SK-N-MC (cell line): Measurements from ENCODE around the gene KIAA0930.
A peak's percentile ranks its signal among the peaks of the same experiment; 100 is the strongest.

Experiments used
- DNase-seq: peaks from one replicate; pipeline ENCODE4 v3.0.0-alpha.2; 2011; ENCODE audit warnings: low read depth, low spot score
- H3K27ac ChIP-seq: fragments of 200-600 bp; sonication (generic); 2 replicates; pipeline ENCODE4 v1.5.1; 2016; ENCODE audit warnings: mixed run types
- H3K36me3 ChIP-seq: fragments of 200-600 bp; sonication (generic); 2 replicates; pipeline ENCODE4 v1.6.1; 2017; ENCODE audit warnings: antibody characterized with exemption, low read length, mixed read lengths; ENCODE audit not compliant: insufficient read depth
- H3K4me3 ChIP-seq: fragments of 200-600 bp; sonication (generic); 2 replicates; pipeline ENCODE4 v1.5.1; 2016
- H3K9ac ChIP-seq: fragments of 200-600 bp; sonication (generic); 2 replicates; pipeline ENCODE4 v1.8.0; 2017; ENCODE audit warnings: mixed run types, mixed read lengths; ENCODE audit not compliant: insufficient read length
- H3K9me3 ChIP-seq: fragments of 200-600 bp; sonication (generic); 2 replicates; pipeline ENCODE4 v1.6.1; 2017; ENCODE audit warnings: low read depth, mild to moderate bottlenecking, antibody characterized with exemption, low read length, moderate library complexity, mixed read lengths
- EZH2 ChIP-seq: fragments of 200-600 bp; sonication (generic); IDR thresholded peaks from one replicate; pipeline ENCODE4 v1.6.1; 2017; ENCODE audit warnings: antibody characterized with exemption
- FOXP2 ChIP-seq: optimal IDR thresholded peaks from 2 replicates; pipeline ENCODE3; 2011; ENCODE audit warnings: mild to moderate bottlenecking, moderate library complexity; ENCODE audit not compliant: insufficient read depth; ENCODE audit errors: extremely low read length, control extremely low read depth
- POLR2AphosphoS5 ChIP-seq: IDR thresholded peaks from 2 replicates; pipeline ENCODE4 v1.6.1; 2012; ENCODE audit warnings: mild to moderate bottlenecking, low read depth, low read length, borderline replicate concordance

KIAA0930 gene

DNA sequence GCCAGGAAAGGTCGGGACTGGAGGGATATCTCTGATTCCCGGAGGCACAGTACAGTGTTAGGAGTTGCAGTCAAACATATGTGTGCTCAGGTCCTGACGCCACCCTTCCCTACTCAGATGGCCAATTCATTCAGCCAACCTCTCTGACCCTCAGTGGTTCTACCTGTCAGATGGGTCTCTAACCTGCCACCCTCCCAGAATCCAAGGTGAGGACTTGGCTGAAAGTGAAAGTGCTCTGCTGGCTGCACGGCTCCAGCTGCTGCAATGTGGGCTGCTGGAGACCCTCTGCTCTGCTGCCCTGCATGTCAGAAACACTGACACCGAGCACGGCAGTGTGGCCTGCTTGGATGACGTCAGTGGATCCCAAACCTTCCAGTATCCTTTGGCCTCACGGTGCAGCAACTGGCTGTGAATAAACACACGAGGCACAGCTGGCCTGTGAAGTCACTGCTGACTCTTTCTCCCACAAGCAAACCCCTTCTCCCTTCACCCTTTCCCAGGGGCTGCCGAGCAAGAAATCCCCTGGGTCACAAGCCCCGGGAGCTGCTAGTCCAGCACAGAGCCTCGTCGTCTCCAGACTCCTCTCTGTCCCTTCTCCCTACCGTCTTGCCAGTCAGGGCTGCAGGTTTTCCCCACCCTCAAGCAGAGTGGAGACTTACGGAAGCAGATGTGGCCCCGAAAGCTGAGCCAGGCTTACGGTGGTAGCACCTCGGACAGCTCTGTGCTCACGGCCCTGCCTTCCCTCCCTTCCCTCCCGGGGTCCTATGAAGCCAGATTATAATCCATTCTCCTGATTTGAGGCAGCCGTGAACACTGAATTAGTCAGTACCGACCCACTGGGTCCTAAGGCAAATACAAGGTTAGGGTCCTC is 24.3 kb downstream of the KIAA0930 start:
- no peak overlapping the region for H3K27ac ChIP-seq
- TF ChIP-seq POLR2AphosphoS5 (no peak), EZH2 (no peak), FOXP2 (no peak)
- no peak for DNase-seq
- H3K9me3 ChIP-seq, result no peaks in the 10 kb centered on the region
- H3K36me3 ChIP-seq, result no peaks in the 10 kb centered on the region
- no peak overlapping the region for H3K9ac ChIP-seq
- H3K4me3 ChIP-seq, result no peak overlapping the region

DNA sequence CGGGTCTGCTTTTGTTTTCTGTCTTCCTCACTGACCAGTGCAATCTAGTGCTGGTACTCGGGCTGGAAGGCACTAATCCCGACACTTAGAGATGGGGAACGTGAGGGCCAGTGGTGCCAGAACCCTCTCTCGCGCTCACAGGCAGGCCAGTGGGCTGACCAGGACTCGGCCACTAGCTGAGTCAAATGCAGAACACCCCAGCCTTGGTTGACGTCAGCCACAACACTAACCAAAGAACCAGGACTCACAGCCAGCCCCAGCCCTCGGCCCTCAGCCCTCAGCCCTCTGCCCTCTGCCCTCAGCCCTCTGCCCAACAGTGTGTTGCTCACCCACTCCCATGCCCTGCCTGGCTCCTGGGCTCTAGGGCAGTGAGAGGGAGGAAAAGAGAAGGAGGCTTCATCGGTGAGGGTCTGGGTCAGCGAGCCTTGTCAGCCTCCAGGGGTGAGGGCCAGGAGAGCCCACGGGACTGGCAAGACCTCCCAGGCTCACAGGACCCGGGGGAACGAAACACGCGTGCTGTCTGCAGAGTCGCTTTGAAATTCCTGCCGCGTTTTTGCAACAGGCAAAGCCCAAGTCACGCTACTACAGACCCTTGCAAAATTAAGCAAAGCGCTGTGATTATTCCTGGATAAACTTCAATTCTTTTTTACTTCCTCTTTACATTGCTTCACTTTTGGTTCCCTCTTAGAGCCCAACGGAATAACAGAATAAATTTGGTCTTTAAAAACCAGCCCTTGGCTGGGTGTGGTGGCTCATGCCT is 27.5 kb downstream of the KIAA0930 start:
- peak overlapping the region; percentile 76 for H3K4me3 ChIP-seq
- H3K27ac ChIP-seq, result peak overlapping the region; percentile 83; the same call in 1 of the 2 replicates
- H3K9me3 ChIP-seq, result no peaks in the 10 kb centered on the region
- no peak for DNase-seq
- H3K9ac ChIP-seq, result no peak overlapping the region
- no peak for TF ChIP-seq POLR2AphosphoS5
- no peak for TF ChIP-seq FOXP2
- TF ChIP-seq EZH2, result no peak
- H3K36me3 ChIP-seq, result no peaks in the 10 kb centered on the region

DNA sequence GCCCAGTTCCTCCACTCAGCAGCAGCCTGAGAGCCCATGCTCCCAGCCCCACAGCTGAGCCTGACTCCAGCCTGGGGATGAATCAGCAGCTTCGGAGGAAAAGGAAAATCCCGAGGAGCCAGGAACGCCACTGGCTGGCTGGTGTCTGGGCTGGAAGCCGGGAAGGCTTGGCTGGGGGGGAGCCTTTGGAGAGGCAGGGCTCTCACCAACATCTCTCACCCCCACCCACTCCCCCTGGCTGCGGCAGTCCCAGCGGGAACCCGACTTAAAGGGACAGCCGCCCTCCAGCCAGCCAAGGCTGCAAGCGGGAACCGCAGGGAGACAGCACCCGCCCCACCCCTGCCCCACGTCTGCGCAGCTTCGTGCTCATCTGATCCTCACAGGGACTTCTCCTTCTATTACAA is 28.4 kb downstream of the KIAA0930 start:
- no peaks in the 10 kb centered on the region for H3K9me3 ChIP-seq
- no peak for TF ChIP-seq FOXP2
- TF ChIP-seq EZH2, result no peak
- TF ChIP-seq POLR2AphosphoS5, result no peak
- H3K36me3 ChIP-seq, result no peaks in the 10 kb centered on the region
- H3K9ac ChIP-seq, result peak overlapping the region; percentile 55
- H3K4me3 ChIP-seq, result peak overlapping the region; percentile 76
- peak overlapping the region; percentile 83 for H3K27ac ChIP-seq
- no peak for DNase-seq

DNA sequence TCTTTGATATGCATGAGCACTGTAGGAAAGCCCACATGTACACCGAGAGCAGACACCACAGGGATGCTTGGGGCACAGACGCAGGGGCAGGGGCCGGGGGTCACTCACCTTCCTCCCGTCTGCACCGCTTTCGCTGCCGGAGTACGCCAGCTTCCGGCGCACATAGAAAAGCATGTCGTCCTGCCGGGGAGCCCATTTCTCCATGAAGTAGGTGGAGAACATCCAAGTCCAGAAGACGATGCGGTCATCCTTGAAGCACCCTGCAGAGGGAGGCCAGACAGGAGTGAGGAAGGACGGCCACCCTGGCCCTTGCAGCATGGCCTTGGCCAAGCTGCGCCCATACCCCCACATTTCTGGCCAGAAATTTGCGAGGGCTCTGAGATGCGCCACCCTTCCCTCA is 28.8 kb downstream of the KIAA0930 start:
- peak overlapping the region; percentile 55 for H3K9ac ChIP-seq
- H3K4me3 ChIP-seq, result peak overlapping the region; percentile 76
- no peak for DNase-seq
- H3K36me3 ChIP-seq, result no peaks in the 10 kb centered on the region
- no peaks in the 10 kb centered on the region for H3K9me3 ChIP-seq
- no peak for TF ChIP-seq FOXP2
- no peak for TF ChIP-seq POLR2AphosphoS5
- TF ChIP-seq EZH2, result no peak
- peak overlapping the region; percentile 90 for H3K27ac ChIP-seq

DNA sequence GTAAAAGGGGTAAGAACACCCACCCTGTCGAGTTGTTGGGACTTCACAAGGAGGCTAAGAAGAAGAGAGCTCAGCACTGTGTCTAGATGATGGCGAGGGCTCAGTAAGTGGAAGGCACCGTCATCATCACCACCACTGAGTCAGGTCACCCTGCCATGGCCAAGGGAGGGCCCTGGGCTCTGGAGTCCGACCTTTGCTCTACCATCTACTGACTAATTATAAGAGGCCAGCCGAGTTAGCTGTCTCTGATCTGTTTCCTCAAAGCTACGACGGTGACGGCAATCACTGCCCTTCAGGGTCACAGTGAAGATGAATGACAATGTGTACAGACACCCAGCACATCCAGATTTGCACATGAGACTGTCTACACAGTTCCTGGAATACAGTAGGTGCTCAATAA is 29.3 kb downstream of the KIAA0930 start:
- Histone ChIP-seq H3K27ac (peak overlapping the region; percentile 90), H3K4me3 (peak overlapping the region; percentile 76)

DNA sequence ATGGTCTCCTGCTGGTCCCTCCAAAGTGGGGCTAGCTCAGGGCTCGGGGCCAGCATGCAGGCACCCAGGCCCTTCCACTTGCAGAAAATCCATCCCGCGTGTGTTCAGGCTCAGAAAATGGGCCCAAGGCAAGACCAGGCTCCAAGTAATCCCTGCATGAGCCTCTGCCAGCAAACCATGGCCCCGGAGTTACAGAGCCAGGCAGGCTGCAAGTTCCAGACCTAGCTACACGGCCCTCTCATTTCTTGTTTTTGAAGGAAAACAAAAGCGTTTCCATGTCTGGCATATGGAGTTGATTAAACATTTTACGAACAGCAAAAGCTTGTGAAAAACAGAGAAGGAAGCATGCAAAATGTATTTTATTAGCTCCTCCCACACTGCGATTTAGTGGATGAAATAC is 29.7 kb downstream of the KIAA0930 start:
- no peaks in the 10 kb centered on the region for H3K36me3 ChIP-seq
- no peak overlapping the region for H3K9ac ChIP-seq
- peak overlapping the region; percentile 76 for H3K4me3 ChIP-seq
- TF ChIP-seq EZH2, result no peak
- TF ChIP-seq POLR2AphosphoS5, result no peak
- TF ChIP-seq FOXP2, result no peak
- peak overlapping the region; percentile 90 for H3K27ac ChIP-seq
- H3K9me3 ChIP-seq, result no peaks in the 10 kb centered on the region
- DNase-seq, result peak; percentile 45

More for the DNA sequence above, 29.3 kb downstream of the KIAA0930 start:
- H3K9me3 ChIP-seq, result no peaks in the 10 kb centered on the region
- no peaks in the 10 kb centered on the region for H3K36me3 ChIP-seq
- no peak for TF ChIP-seq FOXP2
- TF ChIP-seq EZH2, result no peak
- no peak for TF ChIP-seq POLR2AphosphoS5
- no peak for DNase-seq
- H3K9ac ChIP-seq, result no peak overlapping the region

DNA sequence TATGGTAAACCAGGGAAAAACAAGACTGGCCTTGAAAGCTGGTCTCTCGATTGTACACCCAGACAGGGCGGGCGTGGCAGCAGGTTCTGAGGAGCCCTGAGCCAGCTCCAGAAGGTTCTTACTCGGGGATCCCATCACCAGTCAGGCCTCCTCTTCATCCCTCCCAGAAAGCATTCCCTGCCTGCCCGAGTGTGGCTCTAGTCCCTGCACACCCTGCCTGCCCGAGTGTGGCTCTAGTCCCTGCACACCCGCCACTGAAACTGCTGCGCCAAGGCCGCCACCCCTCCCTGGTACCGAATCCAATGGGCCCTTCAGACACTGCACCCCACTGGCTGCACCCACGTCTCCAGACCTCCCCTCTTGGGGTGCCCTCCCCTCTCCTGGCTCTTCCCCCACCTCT is 30.1 kb downstream of the KIAA0930 start:
- no peak for TF ChIP-seq POLR2AphosphoS5
- TF ChIP-seq FOXP2, result no peak
- TF ChIP-seq EZH2, result no peak
- Histone ChIP-seq H3K36me3 (no peaks in the 10 kb centered on the region), H3K27ac (peak overlapping the region; percentile 90), H3K9ac (no peak overlapping the region), H3K4me3 (peak overlapping the region; percentile 76), H3K9me3 (no peaks in the 10 kb centered on the region)
- DNase-seq, result no peak

DNA sequence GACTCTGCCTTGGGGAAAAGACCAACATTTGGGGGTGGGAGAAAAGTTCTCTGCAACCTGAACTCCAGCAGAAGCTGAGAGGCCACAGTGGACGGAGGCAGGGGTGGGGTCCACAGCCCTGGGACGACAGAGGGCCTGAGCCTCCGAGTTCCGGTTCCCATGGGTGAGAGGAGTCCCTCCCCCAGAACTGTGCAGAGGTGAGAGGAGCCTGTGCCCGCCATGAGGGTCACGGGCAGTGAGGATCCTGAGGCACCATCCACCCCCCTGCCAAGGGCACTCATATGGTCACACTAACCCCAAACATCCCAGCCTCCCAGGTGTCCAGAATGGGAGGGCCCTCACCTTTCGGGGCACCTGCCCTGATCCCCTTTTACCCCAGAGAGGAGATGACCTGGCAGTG is 30.5 kb downstream of the KIAA0930 start:
- Histone ChIP-seq H3K27ac (peak overlapping the region; percentile 90; the same call in 1 of the 2 replicates), H3K4me3 (no peak overlapping the region; the same call in 1 of the 2 replicates), H3K36me3 (no peaks in the 10 kb centered on the region; the same call in 1 of the 2 replicates), H3K9me3 (no peaks in the 10 kb centered on the region), H3K9ac (no peak overlapping the region)
- TF ChIP-seq POLR2AphosphoS5, result no peak
- no peak for TF ChIP-seq FOXP2
- TF ChIP-seq EZH2, result no peak
- DNase-seq, result no peak
